ENCODE data around the gene ECI2. TPM values are rescaled to one million over a fixed set of nuclear protein-coding genes. Genes with fewer than 3 reads are reported as not detected.

Gene ECI2
- total and polyA plus RNA-seq, 10 donors: 25.9 to 61.0 (median 34.7) TPM

GRCh38 chr6:4128748-4129147, 6.6 kb downstream of the ECI2 start:
- WGBS, 5 donors: 89 to 95% (median 94%) methylated on average over 6 of the region's 6 CpGs
- H3K36me3 ChIP-seq: peaks cover 5 to 97% (median 74%) of the 10 kb centered on the region in 6 donors
- H3K27me3 ChIP-seq (replicated peaks in 1 of 7): no peaks in the 10 kb centered on the region
- no peak overlapping the region for H3K4me3 ChIP-seq
- no peak for DNase-seq
- peaks cover 0 to 6% (median 0%) of the 10 kb centered on the region in 8 donors for H3K9me3 ChIP-seq
- H3K27ac ChIP-seq: no peak overlapping the region
- peaks cover 3 to 18% (median 10%) of the 10 kb centered on the region in 6 donors for H3K4me1 ChIP-seq
- intact Hi-C loops (cut with DNase I; ENCODE audit: low total_unique reads): no loop called here
- TF ChIP-seq CTCF (IDR thresholded peaks at IDR 0.05 in 8 of 11, conservative IDR thresholded peaks at IDR 0.05 in 3 of 11): no peak
- no peak for TF ChIP-seq POLR2A (IDR thresholded peaks at IDR 0.05)
- no peak for TF ChIP-seq POLR2AphosphoS5 (IDR thresholded peaks at IDR 0.05)

GRCh38 chr6:4128072-4128471, 7.3 kb downstream of the ECI2 start:
- intact Hi-C loops (cut with DNase I; ENCODE audit: low total_unique reads): no loop called here

DNA sequence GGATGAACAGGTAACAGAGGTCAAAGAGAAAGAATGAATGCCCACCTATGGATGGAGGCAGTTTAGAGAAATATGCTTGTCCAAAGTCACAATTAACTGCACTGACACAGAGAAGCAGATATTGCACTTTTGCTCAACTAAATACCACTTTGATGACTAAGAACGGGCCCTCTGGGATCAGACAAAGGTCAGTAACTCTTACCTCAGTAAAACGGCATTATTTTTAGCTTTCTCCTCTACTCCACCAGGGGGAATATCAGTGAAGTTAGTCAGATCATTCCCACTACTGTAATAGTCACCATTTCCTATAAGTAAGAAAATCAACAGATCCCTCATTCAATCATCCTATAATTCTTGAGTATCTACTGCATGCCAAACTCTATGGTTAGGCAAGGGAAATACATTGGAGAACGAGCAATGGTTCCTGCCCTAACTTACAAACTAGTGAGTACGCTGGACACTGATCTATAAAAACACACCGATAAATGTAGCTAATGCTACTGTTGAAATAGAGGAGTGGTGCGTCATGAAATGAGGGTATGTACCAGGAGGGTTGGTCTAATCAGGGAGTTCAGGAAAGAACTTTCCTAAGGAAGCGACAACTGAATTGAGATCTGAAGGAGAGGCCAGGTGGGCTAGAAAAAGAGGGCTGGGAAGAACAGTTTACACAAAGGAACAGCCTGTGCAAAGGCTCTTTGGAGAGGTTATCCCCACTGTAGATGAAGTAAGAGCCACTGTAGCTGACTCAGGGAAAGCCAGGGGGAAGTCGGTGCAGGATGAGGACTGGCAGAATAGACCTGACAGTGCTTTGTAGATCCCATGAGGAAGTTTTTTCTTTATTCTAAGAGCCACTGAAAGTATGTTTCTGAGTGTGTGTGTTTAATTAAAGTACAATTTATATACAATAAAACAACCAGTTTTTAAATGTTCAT, 9.2 kb downstream of the ECI2 start:
- no peak overlapping the region for H3K27ac ChIP-seq
- intact Hi-C loops (cut with DNase I; ENCODE audit: low total_unique reads): no loop called here
- TF ChIP-seq CTCF (IDR thresholded peaks at IDR 0.05 in 8 of 11, conservative IDR thresholded peaks at IDR 0.05 in 3 of 11) (no peak), POLR2AphosphoS5 (IDR thresholded peaks at IDR 0.05) (no peak), POLR2A (IDR thresholded peaks at IDR 0.05) (no peak)
- no peaks in the 10 kb centered on the region for H3K27me3 ChIP-seq (replicated peaks in 1 of 7)
- DNase-seq: no peak
- peaks cover 0 to 4% (median 1%) of the 10 kb centered on the region in 8 donors for H3K9me3 ChIP-seq
- no peak overlapping the region for H3K4me3 ChIP-seq
- H3K4me1 ChIP-seq: peaks cover 0 to 7% (median 0%) of the 10 kb centered on the region in 6 donors
- 77 to 91% (median 88%) methylated on average over 7 to 8 of the region's 8 CpGs for WGBS, 5 donors
- peaks cover 5 to 100% (median 89%) of the 10 kb centered on the region in 6 donors for H3K36me3 ChIP-seq

More at GRCh38 chr6:4128072-4128471, 7.3 kb downstream of the ECI2 start:
- Histone ChIP-seq H3K27ac (no peak overlapping the region), H3K4me3 (no peak overlapping the region), H3K4me1 (peaks cover 0 to 12% (median 3%) of the 10 kb centered on the region in 6 donors), H3K36me3 (peaks cover 5 to 100% (median 80%) of the 10 kb centered on the region in 6 donors), H3K9me3 (peaks cover 0 to 6% (median 0%) of the 10 kb centered on the region in 8 donors), H3K27me3 (replicated peaks in 1 of 7) (no peaks in the 10 kb centered on the region)
- no peak for DNase-seq
- 45 to 71% (median 60%) methylated on average over 1 of the region's 1 CpG for WGBS, 5 donors
- TF ChIP-seq POLR2A (IDR thresholded peaks at IDR 0.05) (no peak), POLR2AphosphoS5 (IDR thresholded peaks at IDR 0.05) (no peak), CTCF (IDR thresholded peaks at IDR 0.05 in 8 of 11, conservative IDR thresholded peaks at IDR 0.05 in 3 of 11) (no peak)

GRCh38 chr6:4125500-4125899, 9.9 kb downstream of the ECI2 start:
- Histone ChIP-seq H3K27ac (no peak overlapping the region), H3K27me3 (replicated peaks in 1 of 7) (no peaks in the 10 kb centered on the region), H3K4me1 (peaks cover 0 to 3% (median 0%) of the 10 kb centered on the region in 6 donors), H3K4me3 (no peak overlapping the region), H3K9me3 (peaks cover 0 to 8% (median 4%) of the 10 kb centered on the region in 8 donors), H3K36me3 (peaks cover 9 to 100% (median 91%) of the 10 kb centered on the region in 6 donors)
- DNase-seq: no peak
- intact Hi-C loops (cut with DNase I; ENCODE audit: low total_unique reads): no loop called here
- 93 to 98% (median 94%) methylated on average over 5 of the region's 5 CpGs for WGBS, 5 donors
- TF ChIP-seq POLR2AphosphoS5 (IDR thresholded peaks at IDR 0.05) (no peak), POLR2A (IDR thresholded peaks at IDR 0.05) (no peak), CTCF (IDR thresholded peaks at IDR 0.05 in 8 of 11, conservative IDR thresholded peaks at IDR 0.05 in 3 of 11) (no peak)
